DMS79 (cell line): ENCODE results near the gene RAMP2.

Source experiments
- DNase-seq: peaks from one replicate; lab custom pipeline; 2025; lab: John Stamatoyannopoulos, UW

The RAMP2 gene

DNA sequence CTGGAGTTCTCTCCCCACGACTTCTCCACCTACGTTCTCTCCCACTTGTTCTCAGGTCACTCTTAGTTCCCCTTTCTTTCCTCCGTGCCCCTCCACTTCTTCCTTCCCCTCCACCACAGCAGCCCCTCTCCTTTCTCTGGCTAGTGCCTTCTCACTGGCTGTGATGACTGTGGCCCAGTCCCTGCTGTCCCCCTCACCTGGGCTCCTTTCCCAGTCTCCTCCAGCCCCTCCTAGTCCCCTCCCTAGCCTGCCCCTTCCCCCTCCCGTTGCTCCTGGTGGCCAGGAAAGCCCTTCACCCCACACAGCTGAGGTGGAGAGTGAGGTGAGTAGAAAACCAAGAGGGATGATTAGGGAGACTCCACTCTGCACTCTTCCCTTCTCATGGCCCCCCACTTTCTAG is 34.0 kb downstream of the RAMP2 start:
- DNase-seq = no peak

DNA sequence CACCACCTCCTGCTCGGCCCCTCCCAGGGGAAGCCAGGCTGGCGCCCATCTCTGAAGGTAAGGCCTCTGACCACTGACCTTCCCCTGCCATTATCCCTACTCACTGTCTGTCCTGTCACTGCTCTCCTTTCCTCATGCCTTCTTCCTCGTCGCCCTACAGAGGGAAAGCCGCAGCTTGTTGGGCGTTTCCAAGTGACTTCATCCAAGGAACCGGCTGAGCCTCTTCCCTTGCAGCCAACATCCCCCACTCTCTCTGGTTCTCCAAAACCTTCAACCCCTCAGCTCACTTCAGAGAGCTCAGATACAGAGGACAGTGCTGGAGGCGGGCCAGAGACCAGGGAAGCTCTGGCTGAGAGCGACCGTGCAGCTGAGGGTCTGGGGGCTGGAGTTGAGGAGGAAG is 34.4 kb downstream of the RAMP2 start:
- no peak for DNase-seq

DNA sequence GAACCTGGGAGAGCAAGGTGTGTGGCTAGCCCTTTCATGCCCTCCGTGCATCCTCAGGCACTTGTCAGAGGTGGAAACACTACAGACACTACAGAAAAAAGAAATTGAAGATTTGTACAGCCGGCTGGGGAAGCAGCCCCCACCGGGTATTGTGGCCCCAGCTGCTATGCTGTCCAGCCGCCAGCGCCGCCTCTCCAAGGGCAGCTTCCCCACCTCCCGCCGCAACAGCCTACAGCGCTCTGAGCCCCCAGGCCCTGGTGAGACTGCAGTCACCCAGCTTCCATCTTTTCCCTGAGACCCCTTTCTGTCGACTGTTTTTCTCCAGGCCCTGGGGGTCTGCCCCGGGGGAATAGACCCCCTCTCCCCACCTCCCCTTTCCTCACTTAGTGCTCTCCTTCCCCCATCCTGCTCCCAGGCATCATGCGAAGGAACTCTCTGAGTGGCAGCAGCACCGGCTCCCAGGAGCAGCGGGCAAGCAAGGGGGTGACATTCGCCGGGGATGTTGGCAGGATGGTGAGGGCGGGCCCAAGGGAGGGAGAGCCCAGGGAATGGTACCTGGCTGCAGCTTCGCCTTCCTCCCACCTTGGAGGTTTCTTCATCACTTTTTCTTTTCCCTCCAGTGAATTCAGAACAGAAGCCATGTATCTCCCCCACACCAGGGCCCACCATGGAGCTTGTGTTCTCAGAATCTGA is 35.2 kb downstream of the RAMP2 start:
- DNase-seq = no peak

- DNase-seq = no peak
These were observed 36.3 kb downstream of the RAMP2 start for GRCh38 chr17:42797067-42798007.

DNA sequence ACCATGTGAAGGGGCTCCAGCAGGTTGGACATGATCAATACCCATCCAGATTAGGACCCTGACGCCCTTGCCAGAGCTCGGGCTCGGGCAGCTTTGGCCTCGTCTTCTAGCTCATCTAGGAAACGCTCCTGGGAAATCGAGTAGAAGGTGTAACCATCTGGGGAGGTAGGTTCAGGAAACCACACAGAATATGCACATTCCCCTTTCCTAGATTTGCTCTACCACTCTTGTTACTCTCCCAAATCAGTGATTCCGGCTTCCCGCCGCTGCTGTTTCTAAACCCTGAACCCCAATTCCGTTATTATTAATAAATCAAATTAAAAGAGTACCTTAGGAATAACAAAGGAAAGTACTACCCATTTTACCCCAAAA is 37.0 kb downstream of the RAMP2 start:
- no peak for DNase-seq

DNA sequence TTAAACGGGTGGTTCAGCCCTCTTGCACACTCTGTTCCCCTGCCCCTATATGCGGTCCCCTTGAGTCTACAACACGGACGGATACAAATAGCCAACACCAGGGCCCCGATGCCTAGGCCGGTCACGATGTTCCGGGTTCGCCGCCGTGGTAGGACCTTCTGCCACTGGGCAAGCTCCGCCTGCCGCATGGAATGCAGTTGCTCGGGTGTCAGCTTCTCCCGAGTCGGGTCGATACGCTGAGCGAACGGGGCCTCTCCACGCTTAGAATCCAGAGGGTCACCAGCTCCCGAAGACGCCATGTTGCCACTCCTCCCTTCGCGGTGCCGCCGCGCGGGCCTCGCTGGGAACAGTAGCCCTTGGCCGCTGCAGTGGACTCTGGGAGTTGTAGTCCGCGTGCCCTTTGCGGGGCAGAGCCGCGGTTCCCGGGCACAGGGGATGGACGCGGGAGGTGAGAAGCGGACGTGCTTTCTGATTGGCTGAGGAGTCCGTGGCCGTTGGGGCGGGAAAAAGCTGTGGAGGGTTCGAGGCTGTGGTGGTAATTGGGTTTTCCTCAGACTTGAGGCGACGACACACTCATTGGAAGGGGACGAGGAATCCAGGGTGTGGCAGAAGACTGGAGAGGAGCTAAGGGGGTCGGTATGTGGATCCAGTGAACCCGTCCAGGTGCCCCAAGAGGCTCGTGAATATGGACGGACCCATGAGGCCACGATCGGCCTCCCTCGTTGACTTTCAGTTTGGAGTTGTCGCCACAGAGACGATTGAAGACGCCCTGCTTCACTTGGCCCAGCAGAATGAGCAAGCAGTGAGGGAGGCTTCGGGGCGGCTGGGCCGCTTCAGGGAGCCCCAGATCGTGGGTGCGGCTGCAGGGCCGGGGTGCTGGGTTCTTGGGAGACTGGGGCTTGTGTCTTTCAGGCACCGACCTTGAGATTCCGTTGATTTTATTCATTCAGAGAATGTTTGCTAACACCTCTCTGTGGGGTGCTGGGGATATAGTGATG is 37.7 kb downstream of the RAMP2 start, which contains the start of the genes CNTD1 and COA3:
Gene CNTD1 (plus strand): TSS at position 479 of the 998 bp plus-strand sequence. CDS start 207 bp downstream, at position 686.
Gene COA3 (minus strand): TSS at position 322 of the 998 bp plus-strand sequence. CDS start 23 bp downstream, at position 299.
- DNase-seq = peak; percentile 86

DNA sequence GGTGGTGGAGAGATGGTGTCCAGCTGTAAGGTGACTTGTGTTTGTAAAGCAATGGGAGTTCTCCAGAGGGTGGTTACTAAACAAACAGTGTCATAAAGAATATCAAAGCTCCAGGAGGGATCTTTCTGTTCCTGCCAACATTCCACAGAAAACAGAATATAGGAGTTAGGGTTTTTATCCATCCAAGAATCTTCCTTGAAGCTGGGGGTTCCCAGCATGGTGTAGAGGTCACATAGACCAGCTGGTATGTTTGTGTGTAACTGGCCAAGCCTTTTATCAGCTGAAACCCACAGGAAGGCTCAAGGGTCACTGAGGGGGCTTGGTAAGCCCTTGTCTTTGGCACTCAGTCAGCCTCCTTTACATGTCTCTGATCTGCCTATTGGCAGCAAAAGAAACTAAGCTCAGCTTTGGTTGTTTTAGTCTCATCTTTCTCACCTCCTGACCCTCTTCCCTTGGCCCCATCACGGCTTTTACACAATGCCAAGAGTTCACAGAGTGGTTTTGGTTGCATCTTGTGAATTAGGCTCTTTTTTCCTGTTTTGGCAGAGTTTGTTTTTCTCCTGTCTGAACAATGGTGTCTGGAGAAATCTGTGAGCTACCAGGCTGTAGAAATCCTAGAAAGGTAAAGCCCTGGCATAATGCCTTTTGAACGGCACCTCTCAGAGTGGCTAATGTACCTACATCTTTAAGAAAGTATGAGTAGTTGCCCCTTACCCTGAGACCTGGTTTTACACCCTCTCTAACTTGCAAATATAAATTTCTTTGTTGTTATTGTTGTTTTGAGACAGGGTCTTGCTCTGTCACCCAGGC is 42.3 kb downstream of the RAMP2 start:
- no peak for DNase-seq

DNA sequence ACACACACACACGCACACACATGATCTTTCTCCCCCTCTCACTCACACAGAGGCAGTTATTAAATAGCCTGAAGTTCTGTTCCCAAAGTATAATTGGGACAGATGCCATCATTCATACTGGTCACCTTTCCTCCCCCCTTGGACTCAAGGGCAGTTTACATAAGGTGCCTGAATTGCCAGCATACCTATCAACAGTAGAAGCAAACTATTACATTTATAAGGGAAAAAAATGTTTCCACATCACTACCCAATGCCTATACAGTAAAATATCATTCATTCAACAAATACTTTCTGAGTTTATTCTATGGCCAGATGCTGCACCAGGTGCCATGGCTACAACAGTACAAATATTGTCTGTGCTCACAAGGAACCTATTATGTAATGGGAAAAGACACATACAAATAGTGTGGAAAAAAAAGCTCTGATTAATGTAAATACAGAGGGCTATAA is 43.9 kb downstream of the RAMP2 start:
- no peak for DNase-seq

GRCh38 chr17:42806249-42806648 is 45.2 kb downstream of the RAMP2 start:
- no peak for DNase-seq

GRCh38 chr17:42809250-42809649 is 48.2 kb downstream of the RAMP2 start:
- no peak for DNase-seq
